Measurements from ENCODE around the gene ARL14EPL.

GRCh38 chr5:116063950-116064349 lies 31.7 kb downstream of the ARL14EPL start:
- TF ChIP-seq GATA2 (IDR thresholded peaks at IDR 0.05; ENCODE audit: low read depth, low read length), result no peak
- TF ChIP-seq GATA3 (IDR thresholded peaks at IDR 0.05; ENCODE audit: low read depth, low read length), result no peak

Measured in SH-SY5Y (cell line).